Measurements from ENCODE around the gene QDPR. TPM values are rescaled to one million over a fixed set of nuclear protein-coding genes. Genes with fewer than 3 reads are reported as not detected.
A peak's percentile ranks its signal among the peaks of the same experiment; 100 is the strongest.

Gene QDPR
- total RNA-seq, 1 experiment from 2014 or later, result 39.2 TPM

GRCh38 chr4:17517664-17518063, 5.8 kb upstream of the QDPR start:
- H3K27ac Mint-ChIP-seq (ENCODE audit: low read depth, unreplicated experiment), result no peak overlapping the region
- DNase-seq (ENCODE audit: unreplicated experiment), result no peak
- ChIA-PET POLR2A (no interaction called here), CTCF (no interaction called here)
- no peak for TF ChIP-seq CTCF (IDR thresholded peaks at IDR 0.05; ENCODE audit: unreplicated experiment)
- H3K27me3 Mint-ChIP-seq (ENCODE audit: insufficient read depth, unreplicated experiment), result no peaks in the 10 kb centered on the region
- H3K9me3 Mint-ChIP-seq (ENCODE audit: unreplicated experiment), result no peaks in the 10 kb centered on the region
- BruUV-seq (replicated peaks), result no TSS peak
- H3K4me3 Mint-ChIP-seq (ENCODE audit: unreplicated experiment), result no peak overlapping the region
- H3K36me3 Mint-ChIP-seq (ENCODE audit: insufficient read depth, unreplicated experiment), result no peaks in the 10 kb centered on the region
- H3K4me1 Mint-ChIP-seq (ENCODE audit: insufficient read depth, unreplicated experiment), result peaks cover 16% of the 10 kb centered on the region
- intact Hi-C loops (cut with micrococcal nuclease), result no loop called here

GRCh38 chr4:17516980-17517379, 5.1 kb upstream of the QDPR start:
- no peak for TF ChIP-seq CTCF (IDR thresholded peaks at IDR 0.05; ENCODE audit: unreplicated experiment)
- Mint-ChIP-seq H3K9me3 (ENCODE audit: unreplicated experiment) (no peaks in the 10 kb centered on the region), H3K36me3 (ENCODE audit: insufficient read depth, unreplicated experiment) (no peaks in the 10 kb centered on the region), H3K27me3 (ENCODE audit: insufficient read depth, unreplicated experiment) (no peaks in the 10 kb centered on the region), H3K4me3 (ENCODE audit: unreplicated experiment) (no peak overlapping the region), H3K27ac (ENCODE audit: low read depth, unreplicated experiment) (no peak overlapping the region), H3K4me1 (ENCODE audit: insufficient read depth, unreplicated experiment) (peaks cover 20% of the 10 kb centered on the region)
- CTCF ChIA-PET, result interaction anchor here (0.8 to 1.1 kb wide), 2 partner anchors 12 to 61 kb away, joined by 3 to 4 read pairs; no protein-coding TSS in a partner anchor
- no TSS peak for BruUV-seq (replicated peaks)
- POLR2A ChIA-PET, result interaction anchor here (0.8 kb wide), 1 partner anchor 97 kb away, joined by 3 read pairs; the partner anchor contains the start of gene MED28
- intact Hi-C loops (cut with micrococcal nuclease), result no loop called here
- DNase-seq (ENCODE audit: unreplicated experiment), result no peak

GRCh38 chr4:17515445-17516407, 3.8 kb upstream of the QDPR start:
- CTCF ChIA-PET, result interaction anchor here (0.6 to 1.2 kb wide), 2 partner anchors 16 to 33 kb away, joined by 3 read pairs; no protein-coding TSS in a partner anchor
- Mint-ChIP-seq H3K27ac (ENCODE audit: low read depth, unreplicated experiment) (no peak overlapping the region), H3K27me3 (ENCODE audit: insufficient read depth, unreplicated experiment) (no peaks in the 10 kb centered on the region), H3K9me3 (ENCODE audit: unreplicated experiment) (no peaks in the 10 kb centered on the region), H3K4me3 (ENCODE audit: unreplicated experiment) (no peak overlapping the region), H3K36me3 (ENCODE audit: insufficient read depth, unreplicated experiment) (peaks cover 2% of the 10 kb centered on the region), H3K4me1 (ENCODE audit: insufficient read depth, unreplicated experiment) (peaks cover 22% of the 10 kb centered on the region)
- no peak for DNase-seq (ENCODE audit: unreplicated experiment)
- no peak for TF ChIP-seq CTCF (IDR thresholded peaks at IDR 0.05; ENCODE audit: unreplicated experiment)
- no TSS peak for BruUV-seq (replicated peaks)
- intact Hi-C loops (cut with micrococcal nuclease), result no loop called here
- POLR2A ChIA-PET, result interaction anchor here (1.1 kb wide), 1 partner anchor 62 kb away, joined by 3 read pairs; no protein-coding TSS in a partner anchor

DNA sequence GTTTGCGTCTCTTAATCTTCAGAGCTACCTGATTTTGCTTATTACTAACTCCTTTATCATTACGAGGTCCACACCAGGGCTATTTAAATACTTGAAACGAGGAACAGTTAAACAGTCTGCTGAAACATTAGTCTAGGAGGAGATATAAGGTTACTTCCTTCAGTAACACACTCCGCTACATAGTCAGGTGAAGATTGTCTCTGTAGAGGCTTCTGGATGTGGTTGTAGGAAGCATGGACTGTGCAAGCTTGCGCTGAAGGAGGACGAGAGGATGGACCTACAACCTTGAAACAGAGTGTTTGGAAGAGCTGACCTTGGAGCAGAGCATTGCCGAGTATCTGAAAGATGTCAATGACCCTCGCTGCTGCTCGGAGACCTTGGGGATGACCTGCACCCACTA, 3.0 kb upstream of the QDPR start, which contains the start of gene CLRN2:
Gene CLRN2 (plus strand): TSS at position 301 of the 400 bp plus-strand sequence. CDS start 102 bp downstream, outside the sequence.
- peaks cover 30% of the 10 kb centered on the region for H3K4me1 Mint-ChIP-seq (ENCODE audit: insufficient read depth, unreplicated experiment)
- no peaks in the 10 kb centered on the region for H3K27me3 Mint-ChIP-seq (ENCODE audit: insufficient read depth, unreplicated experiment)
- H3K9me3 Mint-ChIP-seq (ENCODE audit: unreplicated experiment), result no peaks in the 10 kb centered on the region
- no peak for TF ChIP-seq CTCF (IDR thresholded peaks at IDR 0.05; ENCODE audit: unreplicated experiment)
- intact Hi-C loops (cut with micrococcal nuclease), result no loop called here
- H3K36me3 Mint-ChIP-seq (ENCODE audit: insufficient read depth, unreplicated experiment), result peaks cover 10% of the 10 kb centered on the region
- BruUV-seq (replicated peaks), result no TSS peak
- POLR2A ChIA-PET, result interaction anchor here (1.1 kb wide), 1 partner anchor 63 kb away, joined by 3 read pairs; no protein-coding TSS in a partner anchor
- CTCF ChIA-PET, result interaction anchor here (0.7 to 1.2 kb wide), 2 partner anchors 34 to 297 kb away, joined by 3 read pairs; no protein-coding TSS in a partner anchor
- no peak within 1 kb of the TSS for H3K4me3 Mint-ChIP-seq (ENCODE audit: unreplicated experiment)
- DNase-seq (ENCODE audit: unreplicated experiment), result no peak
- peak within 1 kb of the TSS; percentile 75 for H3K27ac Mint-ChIP-seq (ENCODE audit: low read depth, unreplicated experiment)
